Stimulated activated naive CD8-positive, alpha-beta T cell treated with anti-CD3 and anti-CD28 coated beads, Interleukin-15, Interleukin-2, amounts not matched to agents 100 ng/mL and 50 ng/mL, for 24 hours (primary cell): Measurements from ENCODE around the gene PDE6C.
"Not testable (repeated sequence)": the region's sequence is repeated elsewhere in the genome, so short reads cannot be mapped to it uniquely, and the experiment has no call there.

Experiments
- H3K27ac Mint-ChIP-seq: one replicate; pipeline ENCODE4 v1.8.0; 2021; ENCODE audit warnings: mild to moderate bottlenecking, mixed read lengths
- H3K27me3 Mint-ChIP-seq: one replicate; pipeline ENCODE4 v1.8.0; 2021; ENCODE audit warnings: mixed read lengths
- H3K36me3 Mint-ChIP-seq: one replicate; pipeline ENCODE4 v1.8.0; 2021; ENCODE audit warnings: low read depth, mixed read lengths
- H3K4me1 Mint-ChIP-seq: one replicate; pipeline ENCODE4 v1.8.0; 2021; ENCODE audit warnings: low read depth, mixed read lengths
- H3K4me3 Mint-ChIP-seq: one replicate; pipeline ENCODE4 v1.8.0; 2021; ENCODE audit warnings: mild to moderate bottlenecking, mixed read lengths
- H3K9me3 Mint-ChIP-seq: one replicate; pipeline ENCODE4 v1.8.0; 2021; ENCODE audit warnings: mixed read lengths

PDE6C gene

GRCh38 chr10:93695740-93696139 lies 83.4 kb downstream of the PDE6C start:
- H3K4me3 Mint-ChIP-seq = no peak overlapping the region
- H3K27ac Mint-ChIP-seq = no peak overlapping the region
- no peaks in the 10 kb centered on the region for H3K27me3 Mint-ChIP-seq
- H3K9me3 Mint-ChIP-seq = no peaks in the 10 kb centered on the region
- peaks cover 3% of the 10 kb centered on the region for H3K4me1 Mint-ChIP-seq
- peaks cover 54% of the 10 kb centered on the region for H3K36me3 Mint-ChIP-seq

GRCh38 chr10:93696582-93696981 lies 84.2 kb downstream of the PDE6C start:
- H3K27ac Mint-ChIP-seq, H3K27me3 Mint-ChIP-seq, H3K9me3 Mint-ChIP-seq, H3K4me3 Mint-ChIP-seq, H3K4me1 Mint-ChIP-seq: not testable (repeated sequence)
- H3K36me3 Mint-ChIP-seq = peaks cover 48% of the 10 kb centered on the region

DNA sequence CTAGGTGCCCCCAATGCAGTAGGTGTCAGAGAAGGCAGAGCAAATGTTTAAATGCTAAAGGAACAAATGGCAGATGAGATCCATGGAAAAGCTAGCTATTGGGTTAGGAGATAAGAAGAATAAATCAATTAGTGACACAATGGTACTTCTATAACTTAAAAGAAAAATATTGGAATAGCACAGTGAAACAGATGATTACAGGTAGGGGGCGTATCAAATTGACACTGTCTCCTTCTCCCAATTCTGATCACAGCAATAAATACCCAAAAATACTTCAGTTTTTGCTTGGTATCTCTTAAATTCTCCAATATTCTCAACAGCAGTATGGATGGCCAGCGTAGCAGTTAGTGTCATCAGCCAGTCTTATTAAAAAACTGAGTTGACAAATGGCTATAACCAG lies 84.9 kb downstream of the PDE6C start:
- peaks cover 3% of the 10 kb centered on the region for H3K4me1 Mint-ChIP-seq
- H3K27me3 Mint-ChIP-seq = no peaks in the 10 kb centered on the region
- no peaks in the 10 kb centered on the region for H3K9me3 Mint-ChIP-seq
- H3K27ac Mint-ChIP-seq = no peak overlapping the region
- peaks cover 42% of the 10 kb centered on the region for H3K36me3 Mint-ChIP-seq
- no peak overlapping the region for H3K4me3 Mint-ChIP-seq

DNA sequence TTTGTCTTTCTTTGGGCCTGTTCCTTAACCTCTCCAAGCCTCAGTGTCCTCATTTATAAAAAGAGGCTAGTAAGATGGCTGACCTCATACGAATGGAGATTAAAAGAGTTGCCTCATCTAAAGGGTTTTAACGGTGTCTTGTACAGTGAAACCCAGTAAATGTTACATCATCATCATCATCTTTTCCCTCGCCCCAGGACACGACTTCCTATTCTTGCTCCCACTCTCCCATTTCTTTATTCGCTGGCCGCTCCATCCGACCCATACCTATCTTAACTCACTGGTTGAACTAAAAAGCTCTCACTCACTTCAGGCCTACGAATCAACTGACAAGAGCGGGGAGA lies 89.5 kb downstream of the PDE6C start:
- H3K4me3 Mint-ChIP-seq = no peak overlapping the region
- H3K4me1 Mint-ChIP-seq = peaks cover 9% of the 10 kb centered on the region
- no peaks in the 10 kb centered on the region for H3K27me3 Mint-ChIP-seq

GRCh38 chr10:93702210-93703001 lies 90.1 kb downstream of the PDE6C start, which contains the start of gene FRA10AC1:
Gene FRA10AC1 (minus strand): TSS chr10:93702592. CDS start chr10:93700106, 2,486 bp downstream.
- H3K36me3 Mint-ChIP-seq = peaks cover 12% of the 10 kb centered on the region
- no peaks in the 10 kb centered on the region for H3K27me3 Mint-ChIP-seq
- H3K4me3 Mint-ChIP-seq = no peak within 1 kb of the TSS
- H3K4me1 Mint-ChIP-seq = peaks cover 15% of the 10 kb centered on the region
- H3K27ac Mint-ChIP-seq = no peak within 1 kb of the TSS
- H3K9me3 Mint-ChIP-seq = no peaks in the 10 kb centered on the region

More for the DNA sequence above, 89.5 kb downstream of the PDE6C start:
- H3K9me3 Mint-ChIP-seq = no peaks in the 10 kb centered on the region
- H3K36me3 Mint-ChIP-seq = peaks cover 18% of the 10 kb centered on the region
- no peak overlapping the region for H3K27ac Mint-ChIP-seq

DNA sequence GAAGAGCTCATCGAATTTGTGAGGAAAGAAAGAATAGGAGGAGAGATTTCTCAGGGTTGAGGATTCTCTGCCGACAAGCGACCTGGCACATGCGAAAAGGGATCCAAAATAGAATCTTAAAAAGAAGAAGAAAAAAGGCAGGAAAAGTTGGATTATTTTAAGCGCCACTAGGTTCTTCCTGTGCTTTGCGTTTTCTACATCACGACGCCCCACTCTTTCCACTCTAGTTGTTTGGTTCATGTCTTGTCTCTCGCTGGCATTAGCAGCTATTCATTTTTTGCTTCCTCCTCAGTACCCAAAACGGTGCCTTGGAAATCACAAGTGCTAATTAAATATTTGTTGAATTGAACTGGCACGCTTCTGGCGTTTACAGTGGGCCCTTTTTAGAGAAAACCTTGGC lies 90.7 kb downstream of the PDE6C start:
- Mint-ChIP-seq H3K36me3 (peaks cover 9% of the 10 kb centered on the region), H3K9me3 (no peaks in the 10 kb centered on the region), H3K4me3 (no peak overlapping the region), H3K27me3 (no peaks in the 10 kb centered on the region), H3K27ac (no peak overlapping the region), H3K4me1 (peaks cover 21% of the 10 kb centered on the region)

GRCh38 chr10:93703841-93704240 lies 91.5 kb downstream of the PDE6C start:
- H3K9me3 Mint-ChIP-seq = no peaks in the 10 kb centered on the region
- H3K27ac Mint-ChIP-seq = peak overlapping the region; percentile 22
- peaks cover 6% of the 10 kb centered on the region for H3K36me3 Mint-ChIP-seq
- H3K27me3 Mint-ChIP-seq = no peaks in the 10 kb centered on the region
- H3K4me3 Mint-ChIP-seq = peak overlapping the region; percentile 71
- peaks cover 22% of the 10 kb centered on the region for H3K4me1 Mint-ChIP-seq

- H3K9me3 Mint-ChIP-seq = no peaks in the 10 kb centered on the region
- no peak overlapping the region for H3K27ac Mint-ChIP-seq
- peaks cover 3% of the 10 kb centered on the region for H3K36me3 Mint-ChIP-seq
- no peaks in the 10 kb centered on the region for H3K27me3 Mint-ChIP-seq
- H3K4me3 Mint-ChIP-seq = no peak overlapping the region
- peaks cover 22% of the 10 kb centered on the region for H3K4me1 Mint-ChIP-seq
Measured at GRCh38 chr10:93704451-93704850, 92.1 kb downstream of the PDE6C start.

- Mint-ChIP-seq H3K36me3 (no peaks in the 10 kb centered on the region), H3K27ac (peak overlapping the region; percentile 27), H3K9me3 (no peaks in the 10 kb centered on the region), H3K4me3 (peak overlapping the region; percentile 14), H3K27me3 (peaks cover 5% of the 10 kb centered on the region), H3K4me1 (peaks cover 22% of the 10 kb centered on the region)
Measured at GRCh38 chr10:93707623-93708022, 95.3 kb downstream of the PDE6C start.

GRCh38 chr10:93710333-93710909 lies 98.1 kb downstream of the PDE6C start:
- Mint-ChIP-seq H3K27ac (no peak overlapping the region), H3K36me3 (no peaks in the 10 kb centered on the region)

GRCh38 chr10:93711891-93712290 lies 99.6 kb downstream of the PDE6C start:
- Mint-ChIP-seq H3K36me3 (no peaks in the 10 kb centered on the region), H3K27me3 (peaks cover 11% of the 10 kb centered on the region), H3K4me1 (peaks cover 19% of the 10 kb centered on the region), H3K4me3 (no peak overlapping the region), H3K27ac (no peak overlapping the region), H3K9me3 (no peaks in the 10 kb centered on the region)

More at GRCh38 chr10:93710333-93710909, 98.1 kb downstream of the PDE6C start:
- Mint-ChIP-seq H3K9me3 (no peaks in the 10 kb centered on the region), H3K27me3 (peaks cover 8% of the 10 kb centered on the region), H3K4me3 (no peak overlapping the region), H3K4me1 (peaks cover 15% of the 10 kb centered on the region)

DNA sequence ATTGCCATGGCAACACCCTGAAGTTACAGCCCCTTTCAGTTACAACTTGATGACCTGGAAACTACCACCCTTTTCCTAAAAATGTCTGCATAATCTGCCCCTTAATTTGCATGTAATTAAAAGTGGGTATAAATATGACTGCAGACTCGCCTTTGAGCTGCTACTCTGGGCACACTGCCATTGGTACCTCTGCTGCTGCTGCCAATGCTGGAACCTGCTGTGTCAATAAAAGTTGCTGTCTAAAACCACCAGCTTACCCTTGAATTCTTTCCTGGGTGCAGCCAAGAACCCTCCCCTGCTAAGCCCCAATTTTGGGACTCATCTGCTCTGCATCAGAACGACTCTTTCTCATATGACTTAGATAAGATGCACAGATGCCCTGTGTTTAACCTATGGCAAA lies 100.3 kb downstream of the PDE6C start:
- Mint-ChIP-seq H3K36me3 (no peaks in the 10 kb centered on the region), H3K9me3 (no peaks in the 10 kb centered on the region), H3K4me1 (peaks cover 12% of the 10 kb centered on the region), H3K4me3 (no peak overlapping the region), H3K27ac (no peak overlapping the region), H3K27me3 (peaks cover 13% of the 10 kb centered on the region)

- H3K4me3 Mint-ChIP-seq = no peak overlapping the region
- H3K36me3 Mint-ChIP-seq = no peaks in the 10 kb centered on the region
- H3K27me3 Mint-ChIP-seq = peaks cover 36% of the 10 kb centered on the region
- H3K27ac Mint-ChIP-seq = no peak overlapping the region
- H3K9me3 Mint-ChIP-seq = no peaks in the 10 kb centered on the region
- peaks cover 6% of the 10 kb centered on the region for H3K4me1 Mint-ChIP-seq
Measured at GRCh38 chr10:93715345-93715744, 103.0 kb downstream of the PDE6C start.
